H1 (cell line): ENCODE data around the gene ATP7B. TPM values are rescaled to one million over a fixed set of nuclear protein-coding genes. Genes with fewer than 3 reads are reported as not detected.

ENCODE experiments used
- CHD7 ChIP-seq: fragments of 300-600 bp; sonication (generic); IDR thresholded peaks from 2 replicates; pipeline ENCODE4 v1.7.1; 2012; ENCODE audit warnings: low read length, moderate library complexity, mild to moderate bottlenecking, inconsistent platforms; ENCODE audit not compliant: insufficient replicate concordance
- GTF2F1 ChIP-seq: IDR thresholded peaks from 2 replicates; pipeline ENCODE4 v1.6.1; 2012; ENCODE audit warnings: low read depth, low read length, improper control_type of control experiment, borderline replicate concordance
- RBBP5 ChIP-seq: IDR thresholded peaks from 2 replicates; pipeline ENCODE4 v1.7.1; 2012; ENCODE audit warnings: low read depth, mild to moderate bottlenecking, inconsistent platforms, low read length, moderate library complexity, borderline replicate concordance
- SIX5 ChIP-seq: IDR thresholded peaks from 2 replicates; pipeline ENCODE4 v1.6.1; 2011; ENCODE audit warnings: mild to moderate bottlenecking, low read depth, low read length
- SUZ12 ChIP-seq: fragments of 200-600 bp; sonication (generic); IDR thresholded peaks from 2 replicates; pipeline ENCODE4 v1.6.1; 2012; ENCODE audit warnings: mild to moderate bottlenecking, inconsistent platforms, low read length, moderate library complexity, mixed read lengths
- polyA plus RNA-seq, 7 experiments: library from polyadenylated mRNA; depleted of rRNA in 3 of 7; stranded (reverse) in 5 of 7; unstranded in 2 of 7; fragments of >200 nt in 5 of 7; fragments of 200-250 nt in 2 of 7; gene quantifications; 1 replicate in 5 of 7; 2 replicates in 1 of 7; 4 replicates in 1 of 7; pipeline versions ENCODE4 v1.2.1 to v1.2.3, GENCODE V29; 2011 to 2013; ENCODE audit warnings: missing spikeins in 2 of 7, mixed read lengths in 2 of 7
- total RNA-seq: library from RNA; stranded (reverse); fragmentation: NEBNext Ultra II Directional; extraction: Animal tissue kit (Norgen Biotek cat#: 25700); gene quantifications from 2 replicates; pipeline ENCODE4 v1.2.1, GENCODE V29; 2021

ATP7B gene
- total and polyA plus RNA-seq, 2 of the 8 experiments (the other 6 are each of a cell fraction or from before 2014, with no cell fraction given): 4.1 to 9.2 TPM

GRCh38 chr13:51892657-51893056, 118.6 kb downstream of the ATP7B start (continued):
- TF ChIP-seq SUZ12 (no peak), GTF2F1 (no peak), RBBP5 (no peak), CHD7 (no peak), SIX5 (no peak)
